NCI-H748 (cell line): ENCODE measurements around the gene LRRC56.

Source experiments
- DNase-seq: peaks from one replicate; lab custom pipeline; 2025; ENCODE audit not compliant: unreplicated experiment; lab: John Stamatoyannopoulos, UW

Gene LRRC56

DNA sequence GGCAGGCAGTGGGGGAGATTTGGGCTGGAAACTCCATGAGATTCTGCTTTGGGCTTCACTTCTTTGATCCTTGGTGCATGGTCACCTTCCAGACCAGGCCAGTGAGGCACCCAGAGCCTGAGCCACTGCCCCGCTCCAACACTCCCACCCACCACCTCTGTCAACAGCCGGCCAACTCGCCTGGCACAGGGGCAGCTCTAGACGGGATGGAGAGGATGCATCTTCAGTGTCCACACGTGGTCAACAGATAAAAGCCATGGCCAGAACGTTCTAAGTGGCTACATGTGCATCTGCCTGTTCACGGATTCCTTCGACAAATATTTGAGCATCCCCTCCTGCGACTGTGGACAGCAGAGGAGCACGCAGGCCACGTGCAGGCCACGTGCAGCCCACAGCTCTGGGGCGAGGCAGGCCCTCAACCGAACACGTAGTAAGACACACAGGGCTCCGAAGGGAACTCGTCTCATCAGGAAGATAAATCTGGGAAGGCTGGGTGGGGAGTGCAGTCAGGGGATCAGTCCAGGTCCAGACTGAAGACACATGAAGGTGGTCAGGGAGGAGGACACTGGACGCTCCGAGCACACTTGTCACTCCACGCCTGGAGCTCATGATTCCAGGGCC is 1.2 kb downstream of the LRRC56 start:
- no peak for DNase-seq

DNA sequence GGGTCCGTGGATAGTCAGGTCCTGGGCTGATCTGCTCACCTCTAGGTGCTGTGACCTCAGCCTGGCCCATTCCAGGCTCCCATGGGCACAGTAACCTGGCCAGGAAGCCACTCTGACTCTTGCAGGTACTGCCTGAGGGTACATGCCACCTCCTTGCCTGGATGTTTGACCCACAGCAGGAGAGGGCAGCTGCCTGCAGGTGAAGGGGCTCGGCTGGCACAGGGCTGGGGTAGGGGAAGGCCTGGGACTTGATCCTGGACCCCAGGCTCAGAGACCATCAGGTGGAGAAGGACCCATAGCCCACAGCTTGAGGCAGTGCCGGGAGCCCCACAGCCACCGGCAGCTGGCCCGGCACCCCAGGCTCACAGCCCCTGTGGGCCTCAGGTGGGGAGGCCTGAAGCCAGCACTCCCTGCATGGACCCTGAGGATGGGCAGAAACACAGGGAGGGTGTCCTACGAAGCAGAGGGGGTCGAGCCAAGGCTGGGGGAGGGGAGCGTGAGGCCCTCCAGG is 2.7 kb downstream of the LRRC56 start:
- DNase-seq = no peak

DNA sequence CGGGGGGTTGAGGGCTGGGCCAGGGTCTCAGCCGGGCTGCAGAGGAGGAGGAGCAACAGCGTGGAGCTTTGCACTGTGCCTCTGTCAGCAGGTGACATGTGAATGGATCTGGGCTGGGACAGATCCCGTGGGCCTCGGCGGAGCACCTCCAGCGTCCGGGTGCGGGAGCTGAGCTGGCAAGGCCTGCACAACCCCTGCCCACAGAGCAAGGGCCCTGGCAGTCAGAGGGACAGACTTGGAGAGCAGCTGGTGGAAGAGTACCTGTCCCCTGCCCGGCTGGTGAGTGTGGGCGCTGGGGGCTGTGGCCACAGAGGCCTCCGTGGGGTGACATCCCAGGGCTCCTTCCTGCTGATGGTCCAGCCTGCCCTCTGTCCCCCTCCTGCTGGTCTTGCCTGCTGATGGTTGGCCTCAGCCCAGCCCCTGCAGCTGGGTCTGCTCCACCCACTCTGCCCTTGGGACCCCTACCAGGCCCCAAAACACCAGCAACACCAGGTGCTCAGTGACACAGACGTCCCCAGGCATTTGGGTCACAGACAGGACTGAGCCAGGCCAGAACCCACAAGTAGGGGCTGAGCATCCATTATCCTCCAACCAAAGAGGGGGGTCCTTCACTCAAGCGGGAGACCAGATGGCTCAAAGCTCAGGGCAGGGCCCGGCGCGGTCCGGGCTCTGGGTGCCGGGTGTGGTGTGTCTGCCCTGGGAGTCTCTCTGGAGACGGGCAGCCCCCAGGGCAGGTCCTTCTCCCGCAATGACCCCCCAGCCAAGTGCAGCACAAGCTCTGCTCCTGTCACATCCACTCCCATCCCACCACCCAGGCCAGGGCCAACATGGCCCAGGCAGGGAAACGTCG is 3.5 kb downstream of the LRRC56 start:
- no peak for DNase-seq

GRCh38 chr11:541433-541885 is 4.1 kb downstream of the LRRC56 start:
- no peak for DNase-seq

- DNase-seq = no peak
Measured at GRCh38 chr11:544817-545166, 7.5 kb downstream of the LRRC56 start.

DNA sequence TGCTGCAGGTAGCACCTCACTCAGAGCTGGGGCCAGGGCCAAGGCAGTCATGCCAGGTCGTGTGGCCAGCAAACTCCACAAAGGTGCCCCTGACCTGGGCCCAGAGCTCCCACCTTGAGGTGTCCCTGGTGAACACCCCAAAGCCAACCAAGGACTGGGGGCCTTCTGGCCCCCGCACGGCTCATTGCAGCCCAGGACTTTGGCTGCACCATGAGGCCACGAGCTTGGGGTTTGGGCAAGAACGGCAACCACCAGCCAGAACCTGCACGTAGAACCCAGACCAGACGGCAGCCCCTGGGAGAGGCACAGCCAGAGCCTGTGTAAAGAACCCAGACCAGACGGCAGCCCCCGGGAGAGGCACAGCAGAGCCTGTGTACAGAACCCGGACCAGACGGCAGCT is 7.8 kb downstream of the LRRC56 start:
- DNase-seq = no peak

DNA sequence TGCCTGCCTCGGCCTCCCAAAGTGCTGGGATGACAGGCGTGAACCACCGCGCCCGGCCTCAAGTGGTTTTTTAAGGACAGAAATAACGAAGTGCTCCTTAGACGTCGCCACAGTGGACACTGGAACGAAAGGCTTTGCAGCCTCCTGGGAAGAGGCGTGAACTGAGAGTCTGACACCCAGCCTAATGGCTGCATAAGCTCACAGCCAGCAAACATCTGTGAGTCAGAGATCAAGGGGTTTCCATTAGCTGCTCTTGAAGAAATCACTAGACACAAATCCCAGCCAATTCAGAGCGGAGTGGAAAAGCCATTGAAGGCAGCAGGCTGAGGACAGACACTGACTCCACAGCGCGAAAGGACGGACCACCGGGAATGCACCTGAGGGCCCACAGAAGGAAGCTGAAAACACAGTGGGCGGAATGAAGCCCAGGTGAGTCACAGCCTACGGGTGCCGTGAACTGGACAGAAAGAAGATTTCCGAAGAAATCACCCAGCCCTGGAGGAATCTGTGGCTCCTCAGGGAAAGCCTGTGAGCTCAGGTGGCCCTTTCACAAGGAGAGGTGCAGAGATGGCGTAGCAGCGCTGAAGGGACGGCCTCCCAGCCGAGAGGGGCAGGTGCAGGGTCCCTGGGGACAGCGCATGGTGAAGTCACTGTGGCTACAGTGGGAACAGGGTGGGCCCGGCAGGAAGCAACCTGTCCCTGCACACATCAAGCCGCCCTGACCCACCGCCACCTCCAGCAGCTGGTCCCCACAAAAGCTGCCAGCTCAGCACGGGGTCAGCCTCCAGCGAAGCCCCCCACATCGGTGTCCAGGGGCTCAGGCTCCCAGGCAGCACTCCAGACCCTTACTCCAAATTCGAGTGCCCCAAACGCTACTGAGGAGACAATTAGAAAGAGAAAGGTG is 11.6 kb downstream of the LRRC56 start:
- DNase-seq = no peak

DNA sequence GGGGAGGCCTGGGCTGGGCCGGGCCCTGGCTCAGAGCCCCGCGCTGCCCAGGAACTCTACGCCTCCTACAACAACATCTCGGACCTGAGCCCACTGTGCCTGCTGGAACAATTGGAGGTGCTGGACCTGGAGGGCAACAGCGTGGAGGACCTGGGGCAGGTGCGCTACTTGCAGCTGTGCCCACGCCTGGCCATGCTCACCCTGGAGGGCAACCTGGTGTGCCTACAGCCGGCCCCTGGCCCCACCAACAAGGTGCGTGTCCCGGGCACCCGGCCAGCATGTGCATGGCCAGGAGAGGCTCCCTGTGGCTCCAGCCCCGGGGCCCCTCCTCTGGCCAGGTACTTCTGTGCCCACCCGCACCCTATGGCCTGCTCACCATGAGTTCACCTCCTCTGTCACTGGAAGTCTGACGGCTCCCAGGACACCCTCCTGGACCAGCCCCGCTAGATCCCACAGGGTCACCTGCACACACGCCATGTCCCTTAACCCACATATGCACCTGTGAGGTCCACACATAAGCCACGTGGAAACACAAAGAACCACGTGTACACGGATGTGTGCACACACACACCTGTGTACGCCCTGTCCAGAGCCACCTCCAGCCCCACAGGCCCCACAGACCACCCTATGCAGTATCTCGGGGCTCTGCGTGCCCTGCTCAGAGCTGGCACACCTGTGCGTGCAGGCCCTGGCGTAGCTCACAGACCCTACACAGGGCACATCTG is 12.9 kb downstream of the LRRC56 start:
- DNase-seq = no peak

- no peak for DNase-seq
Measured at GRCh38 chr11:550746-551085, 13.4 kb downstream of the LRRC56 start.

DNA sequence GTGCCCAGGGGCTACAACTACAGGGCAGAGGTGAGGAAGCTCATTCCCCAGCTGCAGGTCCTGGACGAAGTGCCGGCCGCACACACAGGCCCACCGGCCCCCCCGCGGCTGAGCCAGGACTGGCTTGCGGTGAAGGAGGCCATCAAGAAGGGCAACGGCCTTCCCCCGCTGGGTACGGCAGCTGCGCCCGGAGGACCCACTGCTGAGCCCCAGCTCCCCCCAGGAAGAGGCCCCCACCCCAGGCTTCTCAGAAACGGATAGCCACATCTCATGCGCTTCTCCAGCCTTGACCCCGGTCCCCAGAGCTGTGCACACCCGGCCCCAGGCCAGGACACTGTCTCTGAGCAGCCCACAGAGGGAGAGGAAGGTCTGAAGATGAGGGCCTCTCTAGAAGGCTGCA is 13.8 kb downstream of the LRRC56 start:
- DNase-seq = no peak

DNA sequence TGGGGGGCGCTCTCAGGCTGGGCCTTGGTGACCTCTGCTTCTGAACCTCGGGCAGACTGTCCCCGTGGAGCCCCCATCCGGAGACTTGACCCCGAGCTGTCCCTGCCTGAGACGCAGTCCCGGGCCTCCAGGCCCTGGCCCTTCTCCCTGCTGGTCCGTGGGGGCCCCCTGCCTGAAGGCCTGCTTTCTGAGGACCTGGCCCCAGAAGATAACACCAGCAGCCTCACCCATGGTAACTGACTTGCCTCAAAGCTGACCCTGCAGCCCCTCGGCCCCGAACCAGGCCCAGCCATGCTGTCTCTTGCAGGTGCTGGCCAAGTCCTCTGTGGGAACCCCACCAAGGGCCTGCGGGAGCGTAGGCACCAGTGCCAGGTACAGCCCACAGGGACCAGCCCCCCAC is 14.3 kb downstream of the LRRC56 start:
- DNase-seq = no peak

DNA sequence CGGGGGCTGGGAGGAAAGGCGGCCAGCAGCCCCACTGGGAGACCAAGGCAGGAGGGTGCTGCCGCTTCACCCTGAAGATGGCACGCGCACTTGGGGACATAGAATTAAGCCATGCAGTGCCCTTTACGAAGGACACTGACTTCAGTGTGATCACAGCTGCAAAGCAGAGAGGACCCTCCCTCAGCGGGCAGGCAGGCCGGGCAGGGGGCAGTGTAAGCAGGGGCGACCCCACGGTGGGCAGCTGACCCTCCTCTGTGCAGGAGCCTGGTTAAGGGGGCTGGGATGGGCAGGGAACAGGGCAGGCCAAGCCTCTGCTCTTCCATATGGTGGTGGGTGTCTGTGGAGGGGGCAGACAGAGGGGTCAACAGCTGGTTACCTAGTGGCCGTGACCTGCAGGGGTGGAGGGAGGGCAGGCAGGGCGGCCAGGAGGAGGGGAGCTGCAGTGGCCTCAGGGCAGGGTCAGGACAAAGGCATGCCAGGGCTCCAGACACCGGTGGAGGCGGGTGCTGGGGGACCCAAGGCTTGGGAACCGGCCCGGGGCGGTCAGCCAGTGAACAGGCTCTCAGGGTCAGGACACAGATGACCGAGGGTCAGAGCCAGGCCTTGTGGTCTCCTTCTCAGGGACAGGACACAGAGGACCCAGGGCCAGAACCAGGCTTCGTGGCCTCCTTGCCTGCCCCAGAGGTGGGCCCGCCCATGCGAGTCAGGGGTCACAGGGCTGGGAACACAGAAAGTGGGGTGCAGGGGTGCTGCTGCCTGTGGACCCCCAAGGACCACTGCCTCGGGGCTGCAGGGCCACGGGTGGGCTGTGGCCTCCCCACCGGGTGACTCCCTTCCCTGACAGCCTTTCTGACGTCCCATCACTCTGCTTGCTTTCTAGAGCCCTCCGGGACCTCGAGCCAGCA is 16.0 kb downstream of the LRRC56 start:
- DNase-seq = no peak

DNA sequence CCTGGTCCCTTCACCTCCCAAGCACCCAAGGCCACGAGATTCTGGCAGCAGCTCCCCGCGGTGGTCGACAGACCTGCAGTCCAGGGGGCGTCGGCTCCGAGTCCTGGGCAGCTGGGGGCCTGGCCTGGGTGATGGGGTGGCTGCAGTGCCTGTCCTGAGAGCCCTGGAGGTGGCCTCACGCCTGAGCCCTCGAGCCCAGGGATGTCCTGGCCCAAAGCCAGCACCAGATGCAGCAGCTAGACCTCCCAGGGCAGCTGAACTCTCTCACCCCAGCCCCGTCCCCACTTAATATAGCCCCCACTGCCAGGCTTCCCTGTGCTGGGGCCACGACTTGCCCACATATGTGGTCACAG is 16.6 kb downstream of the LRRC56 start:
- DNase-seq = no peak

- DNase-seq = peak; percentile 88
Measured at GRCh38 chr11:554428-555226, 17.3 kb downstream of the LRRC56 start.

DNA sequence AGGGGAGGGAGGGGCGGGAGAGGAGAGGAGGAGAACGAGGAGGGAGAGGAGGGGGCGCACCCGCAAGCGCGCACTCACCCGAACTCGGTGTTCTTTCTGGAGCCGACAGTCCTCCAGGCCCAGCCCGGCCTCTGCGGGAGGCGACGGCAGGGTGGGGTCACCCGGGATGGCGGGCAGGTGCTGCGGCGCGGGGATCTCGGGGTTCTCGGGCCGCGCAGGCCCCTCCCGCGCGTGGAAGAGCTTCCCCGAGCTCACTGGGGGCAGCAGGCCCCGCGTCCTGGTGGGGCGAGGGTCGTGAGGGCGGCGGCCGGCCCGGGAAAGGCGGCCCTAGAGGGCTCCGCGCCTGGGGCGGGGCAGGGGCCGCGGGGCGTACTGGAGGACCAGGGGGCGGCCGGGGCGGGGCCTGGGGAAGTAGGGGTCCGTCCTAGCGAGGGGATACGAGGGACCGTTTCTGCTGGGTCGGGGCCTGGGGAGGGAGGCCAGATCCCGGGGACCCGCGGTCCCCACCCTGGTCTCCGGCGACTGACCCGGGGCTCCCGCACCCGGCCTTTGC is 18.0 kb downstream of the LRRC56 start:
- peak; percentile 49 for DNase-seq

GRCh38 chr11:555780-556661 is 18.7 kb downstream of the LRRC56 start:
- peak; percentile 48 for DNase-seq

- no peak for DNase-seq
Measured at GRCh38 chr11:556662-557256, 19.4 kb downstream of the LRRC56 start.
